Posterior cingulate gyrus (tissue), 11 donors: ENCODE measurements around the gene MAGEA12.
"Not testable (repeated sequence)": the region's sequence is repeated elsewhere in the genome, so short reads cannot be mapped to it uniquely, and the experiment has no call there.

ENCODE experiments used
- DNase-seq, 10 donors: peaks; one replicate each; pipeline versions ENCODE4 v3.0.0 to v3.0.0-alpha.2; 2020 to 2021; ENCODE audit warnings: mixed read lengths in 3 of 10
- intact Hi-C: fragments of 100-400 bp; cut with DNase I; formaldehyde crosslinking; loops from one replicate; pipeline ENCODE4 v1.15.1; 2023

MAGEA12 gene

DNA sequence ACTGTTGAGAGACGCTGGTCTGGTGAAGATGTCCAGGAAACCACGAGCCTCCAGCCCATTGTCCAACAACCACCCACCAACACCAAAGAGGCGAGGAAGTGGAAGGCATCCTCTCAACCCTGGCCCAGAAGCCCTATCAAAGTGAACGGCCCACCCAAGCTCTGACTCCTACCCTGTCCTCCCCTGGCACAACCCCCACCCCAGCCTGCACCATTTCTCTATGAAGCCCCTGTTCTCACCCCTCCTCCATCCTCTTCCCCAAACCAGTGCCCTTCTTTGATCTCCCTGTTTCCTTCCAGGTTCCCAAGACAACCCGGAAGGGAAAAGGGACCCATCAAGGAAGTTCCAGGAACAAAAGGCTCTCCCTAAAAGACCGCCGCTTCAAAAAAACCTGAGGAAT, 26.0 kb downstream of the MAGEA12 start:
- DNase-seq, intact Hi-C loops: not testable (repeated sequence)

DNA sequence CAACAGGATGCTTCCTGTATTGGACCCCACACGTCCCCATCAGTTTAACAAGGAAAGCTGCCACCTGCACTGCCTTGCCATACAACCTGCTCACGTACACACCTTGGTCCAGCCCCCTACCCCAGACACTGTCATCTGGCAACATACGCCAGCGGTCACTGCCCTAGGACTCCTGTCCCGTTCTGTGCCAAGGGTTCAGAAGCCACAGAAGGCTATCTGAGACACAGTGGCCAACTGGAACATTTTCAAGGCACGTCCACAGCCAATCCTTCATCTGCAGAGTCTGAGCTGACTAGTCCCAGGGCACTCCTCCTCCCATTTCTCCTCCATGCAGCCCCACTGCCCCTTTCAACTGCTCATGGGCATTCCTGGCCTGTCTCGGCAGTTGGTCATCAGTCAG, 28.0 kb downstream of the MAGEA12 start:
- DNase-seq = peak in 1 of 10 donors; percentile 3
- intact Hi-C loops = not testable (repeated sequence)

DNA sequence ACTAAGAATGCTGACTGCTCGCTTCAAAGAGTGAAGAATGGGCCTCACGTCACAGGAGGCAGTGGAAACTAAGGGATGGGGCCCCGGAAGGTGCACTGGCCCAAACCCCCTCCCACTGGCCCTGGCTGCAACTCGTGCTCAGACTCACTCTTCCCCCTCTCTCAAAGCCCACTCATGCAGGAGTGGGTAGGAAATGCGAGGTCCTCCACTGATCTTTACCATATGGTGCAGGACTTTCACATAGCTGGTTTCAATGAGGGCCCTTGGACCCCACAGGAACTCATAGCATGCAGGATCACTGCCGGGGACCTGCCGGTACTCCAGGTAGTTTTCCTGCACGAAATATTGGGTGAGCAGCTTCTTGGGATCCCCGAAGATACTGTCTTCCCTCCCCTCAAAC, 33.0 kb downstream of the MAGEA12 start:
- DNase-seq = peak in 2 of 10 donors; percentile 6 to 39
- intact Hi-C loops = not testable (repeated sequence)

DNA sequence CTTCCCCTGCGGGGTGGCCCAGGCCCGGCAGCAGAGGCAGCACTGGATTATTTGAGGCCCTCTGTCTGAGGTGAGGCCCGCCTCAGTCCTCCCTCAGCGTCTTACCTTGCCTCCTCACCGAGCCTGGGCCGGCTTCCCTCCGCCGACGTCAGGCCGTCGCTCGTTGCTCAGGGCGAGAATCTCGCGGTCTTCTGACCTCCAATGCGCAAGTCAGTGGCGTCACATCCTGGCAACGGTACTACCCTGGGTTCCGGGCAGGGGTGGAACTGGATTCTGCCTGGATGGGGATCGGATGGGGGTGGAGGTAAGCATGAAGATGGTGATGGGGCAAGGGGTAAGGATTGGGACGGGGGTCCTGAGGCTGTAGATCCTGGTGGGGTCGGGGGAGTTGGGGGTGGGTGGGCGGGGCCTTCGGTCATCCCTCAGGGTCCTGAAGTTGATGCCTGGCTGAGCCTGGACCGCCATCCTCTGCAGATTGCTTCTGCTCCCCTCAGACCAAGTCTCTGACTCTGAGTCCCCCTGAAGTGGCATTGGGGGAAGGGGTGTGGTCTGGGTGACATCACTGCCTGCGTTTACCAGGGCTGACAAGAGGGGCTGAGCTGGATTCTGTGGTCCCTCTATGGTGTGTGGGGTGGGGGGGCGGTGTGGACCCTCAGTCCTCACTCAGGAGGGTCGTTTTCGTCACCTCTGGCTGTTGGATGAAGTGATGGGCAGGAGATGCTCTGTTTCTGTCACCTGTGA, 36.2 kb downstream of the MAGEA12 start, which contains the start of gene MAGEA6:
Gene MAGEA6, minus strand, starts transcription at position 141 of the 741 bp plus-strand sequence. CDS start 2,039 bp downstream, outside the sequence.
- DNase-seq, intact Hi-C loops: not testable (repeated sequence)

DNA sequence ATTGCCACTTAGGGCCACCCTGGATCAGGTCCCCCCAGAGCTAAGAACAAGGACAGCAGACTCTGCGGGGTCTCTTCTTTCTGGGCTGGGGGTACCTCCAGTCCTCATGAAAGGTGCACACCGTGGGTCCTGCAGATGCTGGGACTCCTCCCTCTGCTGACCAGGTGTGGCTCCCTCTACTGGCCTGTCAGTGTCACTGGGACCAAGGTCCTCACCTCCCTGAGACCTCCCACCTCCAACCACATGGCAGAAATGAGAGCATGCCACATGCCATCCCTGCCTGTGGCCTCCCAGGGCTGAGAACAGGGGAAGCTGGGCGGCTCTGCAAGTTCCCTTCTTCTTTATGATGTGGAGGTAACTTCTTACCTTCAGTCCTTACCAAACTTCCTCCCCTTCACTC, 53.5 kb downstream of the MAGEA12 start:
- not testable (repeated sequence) for DNase-seq

More for the DNA sequence above, 53.5 kb downstream of the MAGEA12 start:
- intact Hi-C loops = not testable (repeated sequence)
